Dedifferentiated amniotic fluid mesenchymal stem cell (primary cell): ENCODE measurements around the gene BNIP5.

ENCODE experiments used
- DNase-seq: peaks from one replicate; pipeline ENCODE4 v3.0.0-alpha.2; 2016; ENCODE audit errors: extremely low spot score

BNIP5 gene

GRCh38 chr6:36296240-36296639, 40.4 kb downstream of the BNIP5 start:
- DNase-seq = peak; percentile 18

GRCh38 chr6:36292170-36292569, 44.5 kb downstream of the BNIP5 start:
- no peak for DNase-seq

- DNase-seq = no peak
Measured at GRCh38 chr6:36290668-36291620, 45.7 kb downstream of the BNIP5 start.

GRCh38 chr6:36289281-36289878, 47.3 kb downstream of the BNIP5 start:
- DNase-seq = no peak

GRCh38 chr6:36286858-36287257, 49.8 kb downstream of the BNIP5 start:
- no peak for DNase-seq

GRCh38 chr6:36285797-36286196, 50.9 kb downstream of the BNIP5 start:
- no peak for DNase-seq

- DNase-seq = no peak
Measured at GRCh38 chr6:36285187-36285671, 51.5 kb downstream of the BNIP5 start.

- no peak for DNase-seq
Measured at GRCh38 chr6:36284359-36284758, 52.3 kb downstream of the BNIP5 start.

GRCh38 chr6:36283608-36284007, 53.1 kb downstream of the BNIP5 start:
- no peak for DNase-seq

- DNase-seq = no peak
Measured at GRCh38 chr6:36280983-36281382, 55.7 kb downstream of the BNIP5 start.

- no peak for DNase-seq
Measured at GRCh38 chr6:36280467-36280866, 56.2 kb downstream of the BNIP5 start.

- DNase-seq = no peak
Measured at GRCh38 chr6:36277946-36278470, 58.7 kb downstream of the BNIP5 start.

GRCh38 chr6:36276581-36277536, 59.8 kb downstream of the BNIP5 start:
- no peak for DNase-seq

- no peak for DNase-seq
Measured at GRCh38 chr6:36273802-36274514, 62.7 kb downstream of the BNIP5 start.

GRCh38 chr6:36273067-36273466, 63.6 kb downstream of the BNIP5 start:
- DNase-seq = no peak

- DNase-seq = no peak
Measured at GRCh38 chr6:36272234-36272633, 64.5 kb downstream of the BNIP5 start.

GRCh38 chr6:36269834-36270705, 66.6 kb downstream of the BNIP5 start, which contains the start of gene PNPLA1:
Gene PNPLA1 (plus strand): TSS chr6:36270060. CDS start chr6:36270460, 400 bp downstream.
- no peak for DNase-seq

- DNase-seq = no peak
Measured at GRCh38 chr6:36268478-36269275, 68.0 kb downstream of the BNIP5 start.
